Endothelial cell of umbilical vein (primary cell): Measurements from ENCODE around the gene TPSB2. TPM values are rescaled to one million over a fixed set of nuclear protein-coding genes. Genes with fewer than 3 reads are reported as not detected.

Experiments
- BruUV-seq: library from RNA; stranded (reverse); fragments of 400-500 nt; replicated peaks from 2 replicates; lab custom pipeline; 2021; lab: Mats Ljungman, UMichigan
- CTCF ChIA-PET: fragments of 300-600, 350-600 bp; sonication (Branson Sonifier 250); formaldehyde crosslinking; loops from one replicate; lab custom pipeline; 2021; ENCODE audit warnings: antibody characterized with exemption, inconsistent platforms; lab: Charles Lee
- POLR2A ChIA-PET: fragments of 300-600, 350-600 bp; sonication (Branson Sonifier 250); formaldehyde crosslinking; loops from one replicate; lab custom pipeline; 2021; ENCODE audit warnings: antibody characterized with exemption, inconsistent platforms; lab: Charles Lee
- DNase-seq: peaks from one replicate; pipeline ENCODE4 v3.0.0-alpha.2; 2011; ENCODE audit warnings: low read depth, low spot score
- FAIRE-seq: peaks from 2 replicates; lab custom pipeline; 2011; peaks lifted over from hg19 to GRCh38; lab: Jason Lieb, UNC
- H2AFZ ChIP-seq: 2 replicates; pipeline ENCODE4 v1.6.0; 2012; ENCODE audit warnings: low read depth, low read length, control low read depth, inconsistent platforms
- H3K27ac ChIP-seq: 2 replicates; pipeline ENCODE4 v1.5.1; 2011; ENCODE audit warnings: low read depth, mild to moderate bottlenecking, control low read depth, low read length, moderate library complexity; ENCODE audit not compliant: insufficient read depth
- H3K27me3 ChIP-seq, 2 experiments: 2 replicates each; pipeline versions ENCODE4 v1.6.0 to v1.6.1; 2011; ENCODE audit warnings: low read length in 2 of 2, mixed read lengths in 1 of 2; ENCODE audit not compliant: control insufficient read depth in 2 of 2, insufficient read depth in 2 of 2
- H3K36me3 ChIP-seq, 2 experiments: 2 replicates in 1 of 2; 3 replicates in 1 of 2; pipeline ENCODE4 v1.5.1; 2011; ENCODE audit warnings: low read length in 2 of 2, mild to moderate bottlenecking in 1 of 2, moderate library complexity in 1 of 2; ENCODE audit not compliant: control insufficient read depth in 2 of 2, insufficient read depth in 2 of 2; ENCODE audit errors: extremely low read depth in 1 of 2
- H3K4me1 ChIP-seq: 3 replicates; pipeline ENCODE4 v1.5.1; 2011; ENCODE audit warnings: mild to moderate bottlenecking, low read length; ENCODE audit not compliant: control insufficient read depth, insufficient read depth; ENCODE audit errors: extremely low read depth
- H3K4me2 ChIP-seq: 2 replicates; pipeline ENCODE4 v1.6.1; 2011; ENCODE audit warnings: low read length, control low read depth, mixed read lengths; ENCODE audit not compliant: insufficient read depth
- H3K4me3 ChIP-seq, 3 experiments: fragments of 200-600 bp in 1 of 3; sonication (generic), shearing (Covaris generic) in 1 of 3; replicated peaks in 1 of 3; 2 replicates each; pipeline ENCODE4 v1.5.1; 2011 to 2016; ENCODE audit warnings: control low read depth in 3 of 3, low read length in 3 of 3, mild to moderate bottlenecking in 2 of 3, inconsistent platforms in 1 of 3, low read depth in 1 of 3, moderate library complexity in 1 of 3; ENCODE audit not compliant: insufficient read depth in 1 of 3
- H3K79me2 ChIP-seq: 2 replicates; pipeline ENCODE4 v1.6.0; 2012; ENCODE audit warnings: low read length, inconsistent platforms; ENCODE audit not compliant: control insufficient read depth, insufficient read depth
- H3K9ac ChIP-seq: replicated peaks from 2 replicates; pipeline ENCODE3; 2011; ENCODE audit warnings: low read length, control low read depth; ENCODE audit not compliant: insufficient read depth; ENCODE audit errors: extremely low read depth
- H3K9me1 ChIP-seq: replicated peaks from 3 replicates; pipeline ENCODE4 v1.6.0; 2011; ENCODE audit warnings: mild to moderate bottlenecking, low read length; ENCODE audit not compliant: control insufficient read depth, insufficient read depth; ENCODE audit errors: extremely low read depth
- H3K9me3 ChIP-seq: replicated peaks from 2 replicates; pipeline ENCODE4 v1.5.1; 2012; ENCODE audit warnings: low read length, inconsistent platforms; ENCODE audit not compliant: control insufficient read depth, insufficient read depth
- H4K20me1 ChIP-seq: replicated peaks from 2 replicates; pipeline ENCODE3; 2011; ENCODE audit warnings: mild to moderate bottlenecking, low read length; ENCODE audit not compliant: control insufficient read depth, insufficient read depth; ENCODE audit errors: extremely low read depth
- EZH2 ChIP-seq: IDR thresholded peaks from 2 replicates; pipeline ENCODE4 v1.6.1; 2012; ENCODE audit warnings: borderline replicate concordance, low read depth, mild to moderate bottlenecking, moderate library complexity, low read length, inconsistent platforms; ENCODE audit not compliant: severe bottlenecking
- FOS ChIP-seq: IDR thresholded peaks from 2 replicates; pipeline ENCODE4 v1.6.1; 2011; ENCODE audit warnings: mild to moderate bottlenecking, low read length, moderate library complexity, borderline replicate concordance; ENCODE audit not compliant: insufficient read depth
- GATA2 ChIP-seq: IDR thresholded peaks from 2 replicates; pipeline ENCODE4 v1.7.0; 2011; ENCODE audit warnings: low read depth, mild to moderate bottlenecking, moderate library complexity, mixed read lengths, low read length; ENCODE audit not compliant: insufficient read length, insufficient read depth
- JUN ChIP-seq: IDR thresholded peaks from 2 replicates; pipeline ENCODE4 v1.6.1; 2011; ENCODE audit warnings: borderline replicate concordance, low read depth; ENCODE audit not compliant: insufficient read length, insufficient read depth
- MYC ChIP-seq: IDR thresholded peaks from one replicate; pipeline ENCODE4 v1.6.1; 2011; ENCODE audit warnings: mild to moderate bottlenecking, low read depth, low read length
- POLR2A ChIP-seq: IDR thresholded peaks from 2 replicates; pipeline ENCODE4 v1.6.1; 2012; ENCODE audit warnings: low read depth, mild to moderate bottlenecking, control low read depth, low read length
- POLR2AphosphoS5 ChIP-seq: IDR thresholded peaks from 2 replicates; pipeline ENCODE4 v1.6.1; 2012; ENCODE audit warnings: low read depth, mild to moderate bottlenecking, control low read depth, low read length, moderate library complexity; ENCODE audit not compliant: insufficient read depth
- dilution Hi-C: fragments of 300-500 bp; cut with MboI; formaldehyde crosslinking; loops from one replicate; pipeline ENCODE4 v1.15.0; 2019; ENCODE audit warnings: low sequenced_read_pairs; ENCODE audit not compliant: extremely low pct_ligation_motif_present
- intact Hi-C: fragments of 100-400 bp; cut with micrococcal nuclease; formaldehyde crosslinking; loops from one replicate; pipeline ENCODE4 v1.10.0; 2022
- polyA plus RNA-seq, 4 experiments: library from polyadenylated mRNA; depleted of rRNA in 3 of 4; stranded (reverse) in 3 of 4; unstranded in 1 of 4; fragments of >200 nt; gene quantifications; 2 replicates each; pipeline versions ENCODE4 v1.2.1 to v1.2.3, GENCODE V29; 2011 to 2012; ENCODE audit warnings: missing spikeins in 1 of 4
- total RNA-seq: library from RNA; stranded (reverse); gene quantifications from 2 replicates; pipeline ENCODE4 v1.2.3, GENCODE V29; 2021
- TF ChIP-seq, protein P1 (sequence below): IDR thresholded peaks from 2 replicates; pipeline ENCODE4 v1.6.1; 2011; ENCODE audit not compliant: insufficient read depth, insufficient read length
- TF ChIP-seq, protein P2 (sequence below), 2 donors: IDR thresholded peaks; 1 replicate in 1 of 2; 2 replicates in 1 of 2; pipeline ENCODE4 v1.5.1; 2011; ENCODE audit warnings: low read length in 2 of 2, mild to moderate bottlenecking in 2 of 2, moderate library complexity in 2 of 2, control low read depth in 1 of 2, inconsistent platforms in 1 of 2, low read depth in 1 of 2; ENCODE audit not compliant: insufficient read depth in 1 of 2; ENCODE audit errors: extremely low read depth in 1 of 2

TPSB2 gene
- total and polyA plus RNA-seq, 2 donors (not counting 3 experiments of a cell fraction or from before 2014, with no cell fraction given) = not detected

- DNase-seq = no peak
- no peak overlapping the region for H2AFZ ChIP-seq
- no peak overlapping the region for H3K4me3 ChIP-seq
- H3K27ac ChIP-seq = no peak overlapping the region
- no peaks in the 10 kb centered on the region for H3K9me1 ChIP-seq
- no peak for FAIRE-seq
- POLR2A ChIA-PET = no interaction called here
- dilution Hi-C loops (no loop called here), intact Hi-C loops (no loop called here)
- H3K4me2 ChIP-seq = no peak overlapping the region
- no peak overlapping the region for H3K9ac ChIP-seq
- no peaks in the 10 kb centered on the region for H3K27me3 ChIP-seq
- no TSS peak for BruUV-seq
- no peaks in the 10 kb centered on the region for H3K9me3 ChIP-seq
- no peaks in the 10 kb centered on the region for H3K79me2 ChIP-seq
- H3K4me1 ChIP-seq = no peaks in the 10 kb centered on the region
- H3K36me3 ChIP-seq = no peaks in the 10 kb centered on the region
- CTCF ChIA-PET = interaction anchor here (0.6 to 1.4 kb wide), 2 partner anchors 13 to 628 kb away, joined by 3 read pairs; no protein-coding TSS in a partner anchor
- no peaks in the 10 kb centered on the region for H4K20me1 ChIP-seq
- TF ChIP-seq, protein P1, sequence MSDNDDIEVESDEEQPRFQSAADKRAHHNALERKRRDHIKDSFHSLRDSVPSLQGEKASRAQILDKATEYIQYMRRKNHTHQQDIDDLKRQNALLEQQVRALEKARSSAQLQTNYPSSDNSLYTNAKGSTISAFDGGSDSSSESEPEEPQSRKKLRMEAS = no peak
- TF ChIP-seq JUN = no peak
- TF ChIP-seq, protein P2, sequence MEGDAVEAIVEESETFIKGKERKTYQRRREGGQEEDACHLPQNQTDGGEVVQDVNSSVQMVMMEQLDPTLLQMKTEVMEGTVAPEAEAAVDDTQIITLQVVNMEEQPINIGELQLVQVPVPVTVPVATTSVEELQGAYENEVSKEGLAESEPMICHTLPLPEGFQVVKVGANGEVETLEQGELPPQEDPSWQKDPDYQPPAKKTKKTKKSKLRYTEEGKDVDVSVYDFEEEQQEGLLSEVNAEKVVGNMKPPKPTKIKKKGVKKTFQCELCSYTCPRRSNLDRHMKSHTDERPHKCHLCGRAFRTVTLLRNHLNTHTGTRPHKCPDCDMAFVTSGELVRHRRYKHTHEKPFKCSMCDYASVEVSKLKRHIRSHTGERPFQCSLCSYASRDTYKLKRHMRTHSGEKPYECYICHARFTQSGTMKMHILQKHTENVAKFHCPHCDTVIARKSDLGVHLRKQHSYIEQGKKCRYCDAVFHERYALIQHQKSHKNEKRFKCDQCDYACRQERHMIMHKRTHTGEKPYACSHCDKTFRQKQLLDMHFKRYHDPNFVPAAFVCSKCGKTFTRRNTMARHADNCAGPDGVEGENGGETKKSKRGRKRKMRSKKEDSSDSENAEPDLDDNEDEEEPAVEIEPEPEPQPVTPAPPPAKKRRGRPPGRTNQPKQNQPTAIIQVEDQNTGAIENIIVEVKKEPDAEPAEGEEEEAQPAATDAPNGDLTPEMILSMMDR (IDR thresholded peaks at IDR 0.05; ENCODE audit: extremely low read depth in 1 of 2, insufficient read depth in 1 of 2, low read depth in 1 of 2, low read length in 2 of 2) = no peak
- TF ChIP-seq POLR2AphosphoS5 = no peak
- no peak for TF ChIP-seq GATA2
- TF ChIP-seq FOS = no peak
- TF ChIP-seq EZH2 = no peak
- TF ChIP-seq MYC = no peak
- TF ChIP-seq POLR2A = no peak
These were observed 43.8 kb upstream of the TPSB2 start for GRCh38 chr16:1273816-1274215.
